ENCODE results near the gene RBM20.
"Not testable (repeated sequence)": the region's sequence is repeated elsewhere in the genome, so short reads cannot be mapped to it uniquely, and the experiment has no call there.

The RBM20 gene

DNA sequence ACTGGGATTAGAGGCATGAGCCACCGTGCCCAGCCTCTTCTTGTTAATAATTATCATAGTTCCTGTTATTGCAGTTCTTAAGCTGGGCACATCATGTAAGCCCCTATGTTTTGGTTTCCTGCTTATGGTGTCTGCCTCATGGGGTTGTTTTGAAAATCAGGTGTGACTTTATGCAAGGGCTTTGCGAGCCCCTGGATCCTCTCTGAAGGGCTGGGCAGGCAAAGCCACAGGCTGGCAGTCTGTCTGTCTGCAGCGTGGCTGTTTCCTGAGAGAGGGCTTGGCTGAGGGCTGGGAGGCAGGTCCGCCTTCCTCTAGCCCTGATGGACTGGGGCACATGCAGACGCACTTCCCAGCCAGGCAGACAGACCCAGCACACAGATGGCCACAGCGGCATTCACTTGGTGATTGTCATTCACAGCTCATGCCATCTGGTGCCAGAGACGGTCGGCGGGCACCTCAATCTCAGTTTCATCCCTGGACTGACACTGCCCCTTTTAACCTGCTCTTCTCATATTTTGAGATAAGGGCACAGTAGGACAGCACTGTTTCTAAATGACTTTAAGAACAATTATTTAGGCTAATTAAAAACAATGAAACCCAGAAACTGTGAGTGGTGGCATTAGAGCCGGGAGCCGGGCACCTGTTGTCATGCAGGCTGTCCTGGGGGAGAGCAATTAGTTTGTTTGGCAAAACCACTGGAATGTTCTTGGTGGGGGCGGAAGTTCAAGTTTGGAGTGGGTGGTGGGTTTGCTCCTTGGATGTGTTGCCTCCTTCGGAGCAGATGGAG is 35.5 kb downstream of the RBM20 start:
- DNase-seq = no peak

DNA sequence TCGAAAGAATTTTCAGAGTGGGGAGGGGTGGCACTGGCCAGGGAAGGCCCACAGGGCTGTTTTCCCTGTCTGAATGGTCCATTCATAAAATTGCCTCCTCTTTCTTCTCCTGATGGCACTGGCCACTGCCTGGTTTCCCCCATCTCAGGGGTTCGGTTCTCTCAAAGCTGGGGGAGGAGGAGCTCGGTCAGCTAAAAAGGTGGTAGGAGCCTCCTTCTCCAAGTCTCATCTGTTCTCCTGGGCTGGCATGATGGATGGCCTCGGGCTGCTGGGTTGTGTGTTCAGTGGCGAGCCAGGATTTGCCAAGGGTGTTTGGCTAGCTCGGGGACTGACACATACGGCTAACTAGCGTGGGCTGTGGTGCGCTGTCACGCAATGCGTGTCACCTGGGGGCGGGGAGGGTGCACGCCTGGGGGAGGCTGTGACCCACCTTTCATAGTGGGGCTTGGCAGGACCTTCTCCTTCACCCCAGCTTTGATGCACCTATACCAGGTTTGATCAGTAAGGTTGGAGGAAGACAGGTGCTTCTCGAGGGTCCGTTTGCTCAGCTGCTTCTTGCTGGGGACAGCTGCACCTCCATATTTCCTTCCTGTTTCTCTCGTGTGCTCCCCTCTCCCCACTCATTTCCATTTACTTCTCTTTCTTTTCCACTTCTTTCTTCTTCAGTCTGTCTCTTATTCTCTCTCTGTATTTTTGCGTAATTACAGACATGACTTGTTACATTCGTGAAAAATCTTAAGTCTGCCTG is 36.3 kb downstream of the RBM20 start:
- DNase-seq = no peak

DNA sequence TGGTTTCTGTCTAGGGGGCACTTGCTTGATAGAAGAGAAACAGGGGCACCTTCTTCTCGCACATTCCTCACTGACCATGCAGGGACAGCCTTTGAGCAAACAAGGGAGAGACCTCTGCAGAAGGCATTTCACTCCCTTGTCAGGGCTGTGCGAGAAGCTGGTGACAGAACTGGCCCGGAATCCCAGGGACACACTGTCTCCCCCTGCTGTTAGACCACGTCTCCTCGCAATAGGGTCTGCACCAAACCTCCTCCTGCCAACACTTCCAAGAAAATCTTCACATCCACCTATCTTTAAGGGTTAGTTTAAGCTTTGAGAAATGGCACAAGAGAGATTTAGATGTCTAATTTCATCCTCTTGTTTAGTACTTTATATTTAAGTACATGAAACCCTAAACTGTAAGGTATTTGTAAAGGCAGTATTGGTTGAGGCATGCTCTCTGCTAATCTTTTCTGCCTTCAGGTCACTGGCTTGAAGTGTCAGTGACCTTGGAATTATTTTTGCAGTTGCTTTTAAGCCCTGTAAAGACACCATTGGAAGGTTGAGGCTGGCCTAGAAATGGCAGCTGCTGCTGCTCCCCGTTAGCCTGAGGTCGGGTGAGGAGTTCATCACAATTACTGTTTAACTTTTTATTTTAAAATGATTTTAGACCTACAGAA is 37.0 kb downstream of the RBM20 start:
- DNase-seq = peak; percentile 32

DNA sequence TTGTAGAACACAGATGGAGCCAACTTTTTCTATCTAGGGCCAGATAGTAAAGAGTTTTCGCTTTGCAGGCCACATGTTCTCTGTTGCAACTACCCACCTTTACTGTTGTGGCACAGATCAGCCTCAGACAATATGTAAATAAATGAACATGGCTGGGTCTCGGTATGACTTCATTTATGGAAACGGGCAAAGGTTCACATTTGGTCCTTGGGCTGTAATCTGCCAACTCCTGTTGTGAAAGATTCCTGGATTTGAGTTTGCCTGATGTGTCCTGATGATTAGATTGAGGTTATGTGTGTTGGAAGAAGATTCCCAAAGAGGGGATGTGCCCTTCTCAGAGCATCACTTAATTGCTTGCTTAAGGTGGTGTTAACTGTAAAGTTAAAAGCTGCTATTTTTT is 38.2 kb downstream of the RBM20 start:
- no peak for DNase-seq

DNA sequence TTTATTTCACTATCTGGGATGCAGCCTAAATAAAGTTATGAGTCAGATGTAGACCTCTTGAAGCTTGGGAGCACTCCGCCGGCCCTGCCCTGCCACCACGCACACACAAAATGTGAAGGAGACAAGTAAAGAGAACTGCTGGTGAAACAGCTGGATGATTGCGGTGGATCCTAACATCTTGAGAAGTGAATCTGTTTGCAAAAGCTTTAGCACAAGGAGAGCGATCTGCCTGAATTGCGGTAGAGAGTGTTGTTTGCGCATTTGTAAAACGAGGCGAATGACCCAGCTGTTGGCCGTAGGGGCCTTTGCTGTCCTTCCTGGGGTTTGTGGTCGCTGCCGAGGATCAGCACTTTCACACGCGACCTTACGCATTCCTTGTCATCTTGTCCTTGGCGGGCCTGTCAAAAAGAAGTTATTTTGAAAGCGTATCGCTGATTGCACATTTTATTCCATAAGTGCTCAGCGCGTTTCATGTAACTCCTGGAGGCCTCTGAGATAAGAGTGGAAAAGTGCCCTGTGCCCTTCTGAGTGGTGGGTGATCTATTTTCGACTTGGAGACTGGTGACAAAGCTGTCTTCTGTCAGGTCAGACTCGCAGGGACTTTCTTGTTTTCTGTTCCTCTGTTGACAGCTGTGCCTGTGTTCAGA is 40.8 kb downstream of the RBM20 start:
- no peak for DNase-seq

DNA sequence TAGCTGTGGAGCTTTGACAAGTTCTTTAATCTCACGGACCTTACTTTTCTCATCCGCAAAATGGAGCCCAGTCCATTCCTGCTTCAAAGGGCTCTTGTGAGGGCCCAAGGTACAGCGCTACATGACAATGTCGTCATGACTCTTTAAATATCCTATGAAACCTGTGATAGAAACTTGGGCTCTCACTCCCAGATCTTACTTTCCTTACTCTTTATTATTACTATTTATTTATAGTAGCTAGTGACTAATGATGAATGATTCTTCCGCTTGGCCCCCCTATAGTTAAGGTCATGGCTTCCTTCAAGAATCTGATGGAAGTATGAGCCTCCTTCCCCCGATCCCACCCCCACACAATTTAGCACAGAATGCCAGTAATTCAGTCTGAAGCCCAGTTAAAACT is 41.9 kb downstream of the RBM20 start:
- no peak for DNase-seq

DNA sequence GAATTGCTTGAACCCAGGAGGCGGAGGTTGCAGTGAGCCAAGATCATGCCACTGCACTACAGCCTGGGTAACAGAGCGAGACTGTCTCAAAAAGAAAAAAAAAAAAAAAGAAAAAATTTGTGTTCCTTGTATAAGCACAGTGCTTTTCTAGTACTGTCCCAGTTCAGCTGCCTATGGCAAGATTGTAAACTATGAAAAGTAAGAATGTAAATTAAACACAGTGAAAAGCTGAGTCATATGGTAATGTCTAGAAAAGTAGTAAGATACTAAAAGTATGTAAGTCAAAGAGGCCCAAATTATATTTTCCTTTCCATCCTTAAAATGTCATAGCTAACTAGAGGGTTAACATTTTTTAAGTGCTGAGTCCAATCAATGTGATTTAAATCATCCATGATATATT is 42.8 kb downstream of the RBM20 start:
- no peak for DNase-seq

DNA sequence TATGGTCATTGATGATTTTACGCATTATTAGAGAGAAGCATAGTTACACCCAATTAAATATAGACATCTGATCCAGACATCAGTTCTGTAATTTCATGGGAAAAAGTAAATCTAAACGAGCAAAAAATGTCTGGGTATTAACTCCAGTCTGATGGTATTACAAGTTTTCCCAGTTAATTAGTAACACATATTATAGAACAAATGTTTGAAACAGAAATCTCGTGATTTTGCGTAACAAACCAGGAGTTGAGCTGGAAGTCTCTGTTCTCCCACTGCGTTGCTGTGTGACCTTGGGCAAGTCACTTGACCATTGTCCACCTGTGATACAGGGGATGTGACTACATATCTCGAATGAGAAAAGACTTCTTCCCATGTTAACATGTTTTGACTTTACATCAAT is 43.3 kb downstream of the RBM20 start:
- no peak for DNase-seq

DNA sequence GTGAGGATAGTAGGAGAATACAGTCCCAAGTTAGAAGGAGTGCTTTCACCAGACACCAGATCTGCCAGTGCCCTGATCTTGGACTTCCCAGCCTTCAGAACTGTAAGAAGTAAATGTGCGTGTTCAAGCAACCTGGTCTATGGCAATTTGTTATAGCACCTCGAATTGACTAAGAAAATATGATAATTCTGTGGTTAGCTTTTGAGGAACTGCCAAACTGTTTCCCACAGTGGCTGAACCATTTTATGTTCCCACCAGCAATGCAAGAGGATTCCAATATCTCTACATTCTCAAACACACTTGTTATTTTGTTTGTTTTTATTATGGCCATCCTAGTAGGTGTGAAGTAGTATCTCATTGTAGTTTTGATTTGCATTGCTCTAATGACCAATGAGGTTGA is 47.0 kb downstream of the RBM20 start:
- DNase-seq = no peak

DNA sequence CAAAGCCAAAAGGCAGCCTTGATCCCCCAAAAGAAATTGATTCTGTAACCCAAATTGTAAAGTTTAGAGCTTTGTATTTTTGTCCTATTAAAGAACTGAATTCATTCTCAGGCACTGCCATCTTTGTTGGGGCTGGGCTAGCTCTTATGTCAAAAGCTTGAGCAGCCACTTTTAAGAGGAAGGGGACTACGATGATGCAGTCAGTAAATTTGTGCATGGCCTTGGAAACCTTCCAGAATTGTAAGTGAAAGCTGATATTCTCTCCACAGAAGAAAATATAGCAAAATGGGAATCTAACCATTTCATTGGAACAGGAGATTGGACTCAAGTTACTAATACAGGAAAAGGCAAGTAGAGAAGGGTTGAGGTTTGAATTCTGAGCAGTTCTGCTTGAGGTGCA is 50.1 kb downstream of the RBM20 start:
- DNase-seq = no peak

DNA sequence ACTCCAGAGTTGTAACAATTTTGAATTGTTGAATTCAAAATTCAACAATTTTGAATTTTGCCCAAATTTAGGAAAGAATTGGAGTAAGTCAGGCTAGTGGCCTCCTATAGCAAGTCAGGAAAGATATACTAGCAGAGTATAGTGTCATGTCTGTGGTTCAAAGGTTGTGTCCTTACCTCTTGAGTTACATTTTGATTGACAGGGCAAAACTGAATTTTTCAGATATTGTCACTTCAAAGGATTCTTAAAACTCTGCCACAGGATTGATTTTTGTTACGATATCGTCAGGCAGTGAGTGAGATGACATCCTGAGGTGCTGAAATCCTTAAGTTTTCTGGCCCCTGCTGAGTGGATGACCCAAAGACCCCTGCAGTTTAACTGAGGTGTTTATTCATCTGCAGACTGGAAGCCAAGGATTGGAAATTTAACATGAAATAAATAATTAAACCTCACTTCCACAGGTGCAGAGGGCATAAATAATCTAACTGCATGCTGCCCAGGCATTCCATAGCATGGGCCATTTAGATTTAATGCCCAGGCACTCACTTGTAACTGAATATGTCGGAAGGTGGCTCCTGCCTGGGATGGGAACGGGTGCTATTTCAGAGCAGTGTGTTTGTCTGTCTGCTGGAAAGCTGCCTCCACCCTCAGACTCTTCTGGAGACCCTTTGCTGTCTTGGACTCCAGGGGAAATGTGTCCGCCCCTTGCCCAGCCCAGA is 50.8 kb downstream of the RBM20 start:
- no peak for DNase-seq

DNA sequence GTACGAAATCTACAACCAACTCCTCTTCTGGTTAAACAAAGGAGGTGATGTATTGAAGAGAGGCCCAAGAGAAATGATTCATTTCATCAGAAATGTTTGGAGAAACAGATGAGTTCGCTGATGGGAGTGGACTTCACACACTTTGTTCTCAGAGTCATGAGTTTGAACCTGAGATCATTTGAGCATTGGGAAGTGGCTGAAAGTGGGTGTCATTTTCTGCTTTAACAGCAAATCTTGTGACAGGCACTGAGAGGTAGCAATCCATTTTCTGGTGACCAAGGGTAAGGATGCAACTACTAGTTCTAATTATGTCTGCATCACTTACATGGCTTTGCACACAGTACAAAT is 51.4 kb downstream of the RBM20 start:
- DNase-seq = no peak

DNA sequence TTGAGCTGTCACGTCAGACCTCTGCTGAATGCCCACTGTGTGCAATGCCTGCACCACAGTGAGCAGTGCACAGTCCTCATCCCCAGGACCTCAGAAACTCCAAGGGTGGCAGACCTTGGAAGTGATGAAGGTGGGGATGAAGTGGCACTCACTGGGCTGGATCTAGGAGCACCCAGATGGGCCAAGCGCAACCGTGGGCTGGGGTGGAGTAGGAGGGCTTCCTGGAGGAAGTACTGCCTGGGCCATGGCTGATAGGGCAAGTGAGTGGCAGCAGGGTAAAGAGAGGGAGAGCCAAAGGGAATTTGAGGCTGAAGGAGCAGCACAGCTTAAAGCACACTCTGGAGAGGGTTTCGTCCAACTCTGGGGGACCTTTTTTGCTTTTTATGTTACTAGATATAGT is 52.3 kb downstream of the RBM20 start:
- DNase-seq = no peak

DNA sequence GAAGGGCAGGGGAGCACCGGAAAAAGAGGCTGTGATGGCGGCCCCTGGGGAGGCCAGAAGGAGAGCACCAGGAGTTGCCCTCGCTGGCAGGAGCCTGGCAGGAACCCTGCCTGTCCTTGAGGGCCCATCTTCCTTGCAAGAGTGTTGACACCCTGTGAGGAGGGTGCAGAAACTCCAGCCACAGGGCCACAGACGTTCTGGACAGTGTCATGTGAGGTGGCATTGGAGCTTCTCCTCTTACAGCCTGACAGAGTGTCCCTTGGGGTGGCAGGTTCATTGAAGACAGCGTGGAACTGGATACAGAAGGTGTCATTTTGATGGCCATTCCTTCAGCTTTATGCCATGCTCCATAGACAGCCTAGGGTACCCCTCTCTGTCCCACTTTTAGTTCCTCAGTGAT is 54.2 kb downstream of the RBM20 start:
- no peak for DNase-seq

DNA sequence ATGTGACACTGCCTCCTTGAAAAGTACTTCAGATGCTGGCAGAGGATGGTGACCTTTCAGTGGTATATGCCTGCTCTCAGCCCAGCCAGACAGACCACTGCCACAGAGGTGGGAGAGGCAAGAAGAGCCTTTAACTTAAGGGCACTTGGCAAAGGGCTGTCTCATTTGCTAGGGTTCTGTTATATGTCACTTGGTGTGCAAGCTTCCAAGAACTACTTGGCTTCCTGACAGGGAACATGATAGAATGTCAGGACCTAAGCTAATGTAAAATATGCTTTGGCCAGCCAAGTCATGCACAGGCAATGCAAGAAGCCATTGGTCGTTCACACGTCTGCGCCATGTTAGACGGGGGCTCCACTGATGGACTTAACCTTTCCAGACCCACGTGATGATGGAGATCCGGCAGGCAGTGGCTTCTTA is 54.7 kb downstream of the RBM20 start:
- no peak for DNase-seq

DNA sequence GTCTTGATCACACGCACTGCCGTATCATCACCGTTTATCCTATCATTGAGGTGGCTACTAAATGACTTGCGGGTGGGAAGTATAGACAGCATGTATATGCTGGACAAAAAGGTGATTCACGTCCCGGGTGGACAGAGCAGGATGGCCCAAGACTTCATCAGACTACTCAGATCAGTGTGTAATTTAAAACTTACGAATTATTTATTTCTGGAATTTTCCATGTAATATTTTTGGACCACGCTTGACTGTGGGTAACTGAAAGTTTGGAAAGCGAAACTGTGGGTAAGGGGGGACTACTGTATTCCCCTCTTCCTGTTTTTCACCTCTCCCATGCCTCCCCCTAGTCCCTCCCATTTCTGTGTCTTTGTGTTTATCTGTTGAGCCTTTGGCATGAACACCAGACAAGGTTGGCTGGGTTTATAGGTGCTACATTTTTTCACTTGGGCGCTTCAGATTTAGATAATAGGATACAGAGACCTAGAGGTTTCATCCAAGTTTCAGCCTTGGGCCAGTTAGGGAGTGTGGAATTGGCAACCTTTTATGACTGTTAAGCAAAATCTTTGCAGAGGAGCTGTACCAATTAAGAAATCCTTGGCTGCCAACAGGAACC is 55.8 kb downstream of the RBM20 start:
- no peak for DNase-seq

DNA sequence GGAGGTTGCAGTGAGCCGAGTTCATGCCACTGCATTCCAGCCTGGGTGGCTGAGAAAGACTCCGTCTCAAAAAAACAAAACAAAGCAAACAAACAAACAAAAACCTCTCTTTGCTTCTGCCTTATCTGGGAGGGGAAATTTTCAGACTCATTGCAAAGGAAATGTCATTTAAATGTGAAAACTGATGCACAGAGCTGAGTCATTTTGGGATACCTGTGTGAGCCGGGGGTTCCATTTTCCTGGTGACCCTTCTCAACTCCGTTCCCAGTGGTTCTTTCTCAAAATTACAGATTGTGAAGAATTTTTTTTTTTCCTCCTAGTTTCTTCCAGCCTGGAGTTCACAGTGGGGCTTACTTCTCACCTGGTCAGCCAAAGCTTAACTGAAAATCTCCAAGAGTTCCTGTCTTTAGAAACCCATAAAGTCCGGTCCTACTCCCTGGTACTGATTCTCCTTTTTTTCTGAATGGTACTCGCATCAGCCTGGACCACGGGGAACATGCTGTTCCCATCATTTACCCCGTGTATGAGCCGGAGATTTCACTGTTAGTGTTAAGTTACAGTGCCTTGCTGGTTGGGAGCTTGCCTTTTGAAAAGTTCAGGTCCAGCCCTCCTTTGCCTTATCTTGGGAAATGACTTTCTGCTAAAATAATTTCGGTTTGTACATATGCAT is 56.9 kb downstream of the RBM20 start:
- DNase-seq = peak; percentile 22

DNA sequence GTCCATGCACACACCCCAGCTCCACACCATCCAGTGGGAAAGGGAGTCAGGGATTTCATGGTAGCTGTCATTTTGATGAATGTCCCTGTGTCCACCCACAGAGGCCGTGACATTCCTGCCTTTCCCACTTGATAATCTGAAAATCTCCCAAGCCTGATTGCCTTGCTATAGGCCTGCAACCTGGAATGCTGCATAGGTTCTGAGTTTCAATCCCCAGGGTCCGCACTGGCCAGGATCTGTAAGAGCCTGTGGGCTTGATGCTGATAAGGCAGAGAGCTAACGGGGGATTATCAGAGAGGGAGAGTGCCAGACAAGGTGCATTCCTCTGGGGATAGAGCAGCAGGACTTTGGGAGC is 57.5 kb downstream of the RBM20 start:
- DNase-seq = no peak

DNA sequence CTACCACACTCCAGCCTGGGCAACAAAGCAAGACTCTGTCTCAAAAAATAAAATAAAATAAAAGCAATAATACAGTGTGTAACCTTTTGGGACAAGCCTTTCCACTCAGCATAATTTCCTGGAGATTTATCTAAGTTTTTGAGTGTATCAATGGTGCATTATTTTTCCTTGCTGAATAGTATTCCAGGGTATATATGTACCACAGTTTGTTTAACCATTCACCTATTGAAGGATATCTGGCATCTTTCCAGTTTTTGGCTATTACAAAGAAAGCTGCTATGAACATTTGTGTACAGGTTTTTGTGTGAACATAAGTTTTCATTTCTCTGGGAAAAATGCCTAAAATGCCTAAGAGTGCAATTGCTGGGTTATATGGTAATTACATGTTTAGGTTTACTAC is 59.9 kb downstream of the RBM20 start:
- DNase-seq = no peak

DNA sequence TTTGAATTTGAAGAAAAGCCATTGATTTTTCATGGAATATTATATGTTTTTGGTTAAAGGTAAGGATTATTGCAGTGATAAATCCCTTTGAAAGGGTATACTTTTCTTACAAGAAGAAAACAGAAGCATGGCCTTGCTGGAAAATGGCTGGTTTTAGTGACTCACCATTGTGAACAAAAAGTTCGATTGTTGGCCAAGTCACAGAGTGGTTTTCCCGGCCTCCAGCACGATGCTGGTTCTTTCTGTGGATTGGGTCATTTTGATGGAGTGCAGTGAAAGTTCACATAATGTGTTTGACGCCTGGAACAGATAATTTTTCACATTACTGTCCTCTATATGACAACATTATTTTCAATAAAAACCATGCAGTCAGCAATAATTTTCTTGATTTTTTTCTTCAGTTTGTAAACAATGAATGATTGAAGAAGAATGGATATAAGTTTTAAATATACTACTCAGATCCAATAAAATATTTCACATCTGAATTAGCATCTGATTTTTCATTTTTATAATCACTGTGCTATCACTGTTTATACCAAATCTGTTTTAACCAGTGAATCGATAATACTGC is 60.9 kb downstream of the RBM20 start:
- no peak for DNase-seq

DNA sequence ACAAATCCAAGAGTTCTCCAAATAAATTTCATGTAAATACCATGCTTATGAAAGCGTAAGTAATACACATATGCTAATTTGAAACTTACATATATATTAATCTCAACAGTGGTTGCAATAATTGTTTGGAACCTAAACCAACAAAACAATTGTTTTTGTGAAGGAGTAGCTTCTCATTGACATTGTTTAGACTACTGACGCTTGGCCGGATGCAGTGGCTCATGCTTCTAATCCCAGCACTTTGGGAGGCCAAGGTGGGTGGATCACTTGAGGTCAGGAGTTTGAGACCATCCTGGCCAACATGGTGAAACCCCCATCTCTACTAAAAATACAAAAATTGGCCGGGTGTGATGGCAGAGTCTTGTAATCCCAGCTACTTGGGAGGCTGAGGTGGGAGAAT is 61.5 kb downstream of the RBM20 start:
- not testable (repeated sequence) for DNase-seq

DNA sequence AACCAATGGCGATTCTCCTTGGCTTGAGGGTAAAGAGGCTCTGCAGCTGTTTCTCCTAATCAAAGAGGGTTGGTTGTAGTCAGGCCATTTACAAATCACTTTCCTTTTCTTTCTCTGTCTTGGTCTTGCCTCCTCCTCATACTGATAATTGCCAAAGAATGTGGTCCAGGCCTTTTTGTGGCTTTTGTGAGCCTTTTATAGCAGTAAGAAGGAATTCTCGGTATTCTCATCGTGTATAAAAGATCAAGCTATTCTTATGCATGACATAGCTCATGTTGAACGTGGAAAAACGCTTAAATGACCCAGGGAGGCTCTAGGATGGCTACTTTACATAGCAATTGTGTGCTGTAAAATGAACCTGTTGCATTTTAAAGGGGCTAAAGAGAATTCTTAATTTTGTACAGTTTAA is 62.6 kb downstream of the RBM20 start:
- no peak for DNase-seq
